CD4-positive, alpha-beta T cell treated with Interleukin-4 for 4 hours (primary cell): Measurements from ENCODE around the gene DAZAP1.

Source experiments
- DNase-seq: peaks from one replicate; pipeline ENCODE4 v3.0.0-alpha.2; 2020

Gene DAZAP1

DNA sequence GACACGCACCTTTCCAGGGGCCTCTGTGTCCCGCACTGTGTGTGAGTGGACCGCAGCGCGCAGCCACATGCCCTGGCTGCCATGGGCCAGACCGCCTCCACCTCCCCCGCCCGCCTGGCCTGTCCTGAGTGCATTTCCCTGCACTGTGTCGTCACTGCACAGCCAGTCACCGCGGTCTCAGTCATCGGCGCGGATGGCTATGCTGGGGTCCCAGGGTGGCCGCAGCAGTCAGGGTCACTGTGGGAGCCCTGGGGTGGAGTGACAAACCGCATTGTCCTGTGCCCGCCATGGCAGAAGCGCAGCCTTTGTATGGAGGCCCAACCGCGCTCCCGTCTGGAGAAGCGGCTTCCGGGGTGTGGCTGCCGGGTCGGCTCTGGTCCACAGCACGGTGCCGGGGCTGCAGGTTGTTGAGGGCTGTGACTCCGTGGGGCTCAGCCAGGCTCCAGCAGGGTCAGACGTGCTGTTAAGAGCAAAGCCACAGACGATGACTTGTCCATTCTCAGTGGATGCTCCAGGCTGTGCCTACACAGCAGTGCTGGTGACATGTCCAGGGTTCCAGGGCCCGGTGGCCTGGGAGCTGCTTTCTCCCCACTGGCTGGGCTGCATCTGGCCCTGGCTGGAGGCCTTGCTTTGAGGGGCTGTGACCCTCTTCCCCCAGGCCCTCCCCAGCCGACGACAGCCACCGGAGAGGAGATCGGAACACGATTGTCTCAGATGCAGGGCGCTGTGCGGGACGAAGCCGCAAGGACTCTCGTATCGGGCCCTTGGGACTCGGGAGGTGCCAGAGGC, 30.0 kb upstream of the DAZAP1 start:
- no peak for DNase-seq

DNA sequence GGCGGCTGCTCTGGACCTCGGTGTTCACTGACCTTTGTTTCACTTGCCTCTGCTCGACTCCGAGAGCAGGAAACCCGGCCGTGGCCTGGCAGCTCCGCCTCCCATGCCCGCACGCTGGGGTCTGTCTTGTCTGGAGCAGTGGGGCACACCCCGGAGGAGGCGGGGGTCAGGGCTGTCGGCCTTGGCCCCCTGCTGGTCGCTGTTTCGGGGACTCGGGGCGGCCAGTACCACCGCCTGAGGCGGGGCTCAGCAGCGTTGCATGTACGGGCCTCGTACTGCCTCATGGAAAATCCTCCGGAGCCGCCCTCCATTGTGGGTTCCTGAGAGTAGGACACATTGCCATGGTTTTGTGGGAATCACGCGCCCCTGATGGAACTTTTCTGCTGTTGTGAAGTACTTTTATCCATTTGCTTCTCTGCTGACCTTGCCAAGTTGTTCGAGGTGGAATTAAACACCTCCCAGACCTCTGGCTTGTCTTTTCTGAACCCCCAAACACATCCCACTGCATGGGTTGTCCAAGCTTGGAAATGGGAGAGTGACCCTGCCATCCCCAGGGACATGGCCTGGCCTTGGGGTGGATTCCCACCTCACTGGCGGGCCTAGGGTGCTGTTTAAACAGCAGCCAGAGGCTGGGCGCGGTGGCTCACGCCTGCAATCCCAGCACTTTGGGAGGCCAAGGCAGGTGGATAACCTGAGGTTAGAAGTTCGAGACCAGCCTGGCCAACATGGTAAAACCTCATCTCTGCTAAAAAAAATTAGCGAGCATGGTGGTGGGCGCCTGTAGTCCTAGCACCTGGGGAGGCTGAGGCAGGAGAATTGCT, 29.2 kb upstream of the DAZAP1 start:
- DNase-seq, result no peak

DNA sequence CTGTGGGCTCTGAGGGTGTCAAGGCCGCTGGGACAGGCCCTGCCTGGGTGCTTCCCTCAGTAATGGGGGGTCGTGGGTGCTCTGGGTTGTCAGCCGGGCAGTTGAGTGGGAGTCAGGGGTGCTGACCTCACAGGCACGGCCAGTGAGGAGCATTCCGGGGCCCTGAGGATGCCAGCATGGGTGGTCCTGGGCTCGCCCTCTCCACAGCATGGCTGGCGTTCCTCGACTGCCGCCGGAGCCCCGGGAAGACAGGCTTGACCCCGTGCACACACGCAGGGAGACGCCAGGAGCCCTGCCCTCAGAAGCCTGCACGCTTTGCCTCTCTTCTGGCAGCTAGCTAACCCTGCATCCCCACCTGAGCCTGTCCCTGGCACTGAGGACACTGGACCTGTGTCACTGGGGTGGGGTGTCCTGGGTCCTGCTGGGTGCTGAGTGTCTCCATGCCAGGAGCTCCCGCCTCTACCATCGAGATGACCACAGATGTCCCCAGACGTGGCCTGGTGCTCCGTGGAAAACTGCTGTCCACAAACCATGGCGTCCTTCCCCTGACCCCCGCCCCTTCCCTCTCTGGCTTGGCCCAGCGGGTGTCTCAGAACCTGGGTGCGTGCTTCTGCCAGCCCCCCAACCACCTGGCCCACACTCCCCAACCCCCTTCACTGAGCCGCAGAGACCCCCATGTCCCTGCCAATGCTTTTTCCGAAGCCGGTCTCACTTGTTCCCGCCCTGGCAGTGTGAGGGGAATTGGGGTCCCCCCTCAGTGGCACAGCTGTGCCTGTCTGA, 28.1 kb upstream of the DAZAP1 start:
- no peak for DNase-seq

DNA sequence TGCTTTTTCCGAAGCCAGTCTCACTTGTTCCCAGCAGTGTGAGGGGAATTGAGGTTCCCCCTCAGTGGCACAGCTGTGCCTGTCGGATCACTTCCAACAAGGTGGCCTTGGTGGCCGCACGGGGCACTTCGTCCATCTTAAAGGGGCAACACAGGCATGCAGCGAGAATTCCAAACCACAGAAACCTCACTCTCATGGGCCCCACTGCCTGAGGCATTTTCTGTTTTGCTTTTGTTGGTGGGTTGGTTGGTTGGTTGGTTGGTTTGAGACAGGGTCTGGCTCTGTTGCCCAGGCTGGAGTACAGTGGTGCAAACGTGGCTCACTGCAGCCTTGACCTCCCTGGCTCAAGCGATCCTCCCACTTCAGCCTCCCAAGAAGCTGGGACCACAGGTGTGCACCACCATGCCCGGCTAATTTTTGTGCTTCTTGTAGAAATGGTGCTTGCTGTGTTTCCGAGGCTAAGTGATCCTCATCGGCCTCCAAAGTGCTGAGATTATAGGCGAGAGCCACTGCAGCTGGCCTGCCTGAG, 27.4 kb upstream of the DAZAP1 start:
- DNase-seq, result no peak

DNA sequence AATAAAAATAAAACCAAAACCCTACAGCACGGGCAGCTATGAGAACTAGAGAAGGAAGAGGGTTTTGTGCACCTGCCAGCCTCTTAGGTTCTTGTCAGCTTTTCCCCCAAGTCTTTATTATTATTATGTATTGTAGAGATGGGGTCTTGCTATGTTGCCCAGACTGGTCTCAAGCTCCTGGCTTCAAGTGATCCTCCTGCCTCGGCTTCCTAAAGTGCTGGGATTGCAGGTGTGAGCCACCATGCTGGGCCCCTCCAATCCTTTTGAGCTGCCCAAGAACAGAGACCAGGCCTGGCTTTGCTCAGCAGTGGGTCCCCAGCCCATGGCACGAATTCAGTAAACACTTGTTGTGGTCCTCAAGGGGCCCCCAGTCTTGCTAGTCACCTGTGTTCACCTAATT, 25.1 kb upstream of the DAZAP1 start:
- no peak for DNase-seq

DNA sequence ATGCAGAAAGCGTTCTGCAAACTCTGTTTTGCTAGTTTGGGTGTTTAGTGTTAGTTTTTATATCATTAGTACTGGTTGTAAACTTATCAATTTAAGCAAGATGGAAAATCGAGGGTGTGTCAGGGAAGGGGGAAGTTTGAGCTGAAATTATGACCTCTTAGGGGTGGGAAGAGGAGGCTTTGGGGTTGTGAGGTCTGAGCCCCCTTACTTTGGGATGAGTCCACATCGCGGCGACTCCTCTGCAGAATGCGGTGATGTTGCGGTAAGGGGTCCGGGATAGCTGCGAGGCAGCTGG, 24.4 kb upstream of the DAZAP1 start:
- no peak for DNase-seq

DNA sequence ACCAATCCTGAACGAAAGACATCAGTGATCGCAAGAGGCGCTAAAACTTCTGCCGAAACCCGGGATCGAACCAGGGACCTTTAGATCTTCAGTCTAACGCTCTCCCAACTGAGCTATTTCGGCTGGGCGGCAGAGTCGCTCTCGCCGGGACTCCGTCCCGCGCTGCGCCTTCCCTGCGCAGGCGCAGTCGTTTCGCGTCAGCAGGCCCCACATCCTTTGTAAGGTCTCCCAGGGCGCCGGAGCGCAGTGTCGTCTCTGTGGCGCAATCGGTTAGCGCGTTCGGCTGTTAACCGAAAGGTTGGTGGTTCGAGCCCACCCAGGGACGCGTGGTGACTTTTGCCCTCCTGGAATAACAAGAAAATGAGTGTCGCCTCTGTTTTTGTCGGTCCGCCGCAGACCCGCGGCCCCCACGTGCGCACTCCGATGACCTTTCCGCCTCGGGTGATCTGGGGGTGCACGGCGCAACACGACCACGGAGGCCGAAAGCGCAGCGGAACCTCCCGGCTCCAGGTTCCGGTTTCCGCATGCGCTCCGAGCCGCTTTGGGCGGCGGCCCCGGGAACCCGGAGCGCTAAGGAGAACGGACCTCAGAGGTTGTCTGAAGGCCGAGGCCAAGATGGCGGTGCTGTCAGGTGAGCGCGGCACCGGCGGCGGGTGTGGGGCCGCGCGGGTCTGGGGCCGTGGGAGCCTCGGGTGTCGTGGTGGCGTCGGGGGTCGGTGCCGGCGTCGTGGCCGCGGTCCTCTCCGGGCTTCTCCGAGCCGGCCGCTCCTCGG, 23.9 kb upstream of the DAZAP1 start, which contains the start of gene NDUFS7:
Gene NDUFS7 (plus strand): TSS at position 596 of the 773 bp plus-strand sequence. CDS start 20 bp downstream, at position 616.
- peak; percentile 91 for DNase-seq

DNA sequence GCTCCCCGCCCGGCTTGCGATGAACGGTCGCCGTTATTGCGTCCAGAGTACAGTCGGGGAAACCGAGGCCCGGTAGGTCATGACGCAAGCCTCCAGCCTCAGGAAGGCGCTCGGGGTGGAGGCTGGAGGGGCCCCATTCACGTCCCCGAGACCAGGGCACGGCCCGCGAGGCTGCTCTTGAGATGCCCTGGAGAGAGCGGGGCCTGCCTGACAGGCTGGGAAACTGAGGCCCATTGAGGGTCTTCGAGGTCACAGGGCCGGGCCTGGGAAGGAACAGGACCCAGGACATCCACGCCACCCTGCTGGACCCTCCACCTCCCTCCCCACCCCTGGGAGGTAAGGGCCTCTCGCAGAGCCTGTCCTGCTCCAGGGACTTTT, 23.3 kb upstream of the DAZAP1 start:
- no peak for DNase-seq

DNA sequence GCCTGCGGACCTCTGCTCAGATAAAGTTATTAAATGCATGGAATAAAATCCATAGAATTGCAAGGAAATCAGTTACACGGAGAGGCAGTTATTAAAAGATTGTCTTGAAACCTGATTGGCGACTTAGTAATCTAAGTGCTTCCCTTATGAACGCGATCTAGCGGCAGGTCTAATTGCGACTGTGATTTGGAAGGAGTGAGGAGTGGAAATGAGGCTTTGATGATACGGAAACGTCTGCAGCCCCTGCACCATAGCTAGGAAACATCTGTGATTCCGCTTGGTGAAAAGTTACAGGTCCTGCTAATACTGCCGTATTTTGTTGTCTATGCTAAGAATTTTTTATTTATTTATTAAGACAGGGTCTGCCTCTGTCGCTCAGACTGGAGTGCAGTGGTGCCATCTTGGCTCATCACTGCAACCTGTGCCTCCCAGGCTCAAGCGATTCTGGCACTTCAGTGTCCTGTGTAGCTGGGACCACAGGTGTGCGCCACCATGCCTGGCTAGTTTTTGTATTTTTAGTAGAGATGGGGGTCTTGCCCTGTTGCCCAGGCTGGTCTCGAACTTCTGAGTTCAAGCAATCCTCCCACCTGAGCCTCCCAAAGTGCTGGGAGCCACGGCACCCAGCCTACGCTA, 22.8 kb upstream of the DAZAP1 start:
- no peak for DNase-seq

DNA sequence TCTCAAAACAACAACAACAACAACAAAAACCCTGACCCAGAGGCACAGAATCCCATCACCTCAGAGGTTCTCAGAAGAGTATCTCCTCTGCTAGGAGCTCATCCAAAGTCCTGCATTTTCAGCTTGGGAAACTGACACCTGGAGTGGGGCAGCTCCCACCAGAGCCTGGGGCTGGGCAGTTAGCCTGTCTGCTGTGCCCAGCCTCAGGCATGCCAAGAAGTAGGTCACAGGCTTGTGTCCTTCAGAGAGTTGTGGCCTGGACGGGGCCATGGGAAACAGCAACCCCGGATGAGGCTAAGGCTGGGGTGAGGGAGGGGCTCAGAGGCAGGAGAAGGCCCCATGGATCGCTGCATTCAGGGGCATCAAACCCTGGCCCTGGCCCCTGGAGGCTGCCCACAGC, 21.6 kb upstream of the DAZAP1 start:
- no peak for DNase-seq

DNA sequence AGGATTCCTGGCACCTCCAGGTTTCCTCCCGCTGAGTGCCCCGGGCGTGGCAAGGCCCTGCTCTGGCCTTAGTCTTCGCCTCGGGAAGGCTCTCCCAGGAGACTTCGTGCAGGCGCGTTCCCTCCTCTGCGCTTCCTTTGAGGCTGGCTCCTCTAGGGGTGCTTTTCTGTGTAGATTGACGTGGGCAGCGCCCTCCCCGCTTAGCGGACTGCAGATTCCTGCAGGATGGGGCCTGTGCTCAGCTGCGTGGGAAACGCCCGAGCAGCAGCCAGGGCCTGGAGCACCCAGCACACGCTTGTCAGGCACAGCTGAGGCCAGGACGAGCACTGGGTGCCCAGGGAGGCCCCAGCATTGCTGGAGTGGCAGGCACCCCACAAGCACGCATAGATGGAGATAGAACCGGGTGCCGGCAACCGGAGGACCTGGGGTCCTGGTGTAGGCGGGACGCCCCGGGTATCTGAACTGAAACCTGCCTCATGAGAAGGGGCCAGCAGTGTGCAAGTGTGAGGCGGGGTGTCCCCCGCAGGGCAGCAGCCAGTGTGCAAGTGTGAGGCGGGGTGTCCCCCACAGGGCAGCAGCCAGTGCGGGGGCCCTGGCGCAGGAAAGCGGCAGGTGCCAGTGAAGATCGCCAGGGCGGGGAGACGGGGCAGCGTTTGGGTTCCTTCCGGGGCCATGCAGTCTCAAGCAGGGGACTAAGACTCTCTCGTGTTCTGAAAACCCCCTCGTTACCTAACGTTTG, 20.3 kb upstream of the DAZAP1 start:
- DNase-seq, result no peak

DNA sequence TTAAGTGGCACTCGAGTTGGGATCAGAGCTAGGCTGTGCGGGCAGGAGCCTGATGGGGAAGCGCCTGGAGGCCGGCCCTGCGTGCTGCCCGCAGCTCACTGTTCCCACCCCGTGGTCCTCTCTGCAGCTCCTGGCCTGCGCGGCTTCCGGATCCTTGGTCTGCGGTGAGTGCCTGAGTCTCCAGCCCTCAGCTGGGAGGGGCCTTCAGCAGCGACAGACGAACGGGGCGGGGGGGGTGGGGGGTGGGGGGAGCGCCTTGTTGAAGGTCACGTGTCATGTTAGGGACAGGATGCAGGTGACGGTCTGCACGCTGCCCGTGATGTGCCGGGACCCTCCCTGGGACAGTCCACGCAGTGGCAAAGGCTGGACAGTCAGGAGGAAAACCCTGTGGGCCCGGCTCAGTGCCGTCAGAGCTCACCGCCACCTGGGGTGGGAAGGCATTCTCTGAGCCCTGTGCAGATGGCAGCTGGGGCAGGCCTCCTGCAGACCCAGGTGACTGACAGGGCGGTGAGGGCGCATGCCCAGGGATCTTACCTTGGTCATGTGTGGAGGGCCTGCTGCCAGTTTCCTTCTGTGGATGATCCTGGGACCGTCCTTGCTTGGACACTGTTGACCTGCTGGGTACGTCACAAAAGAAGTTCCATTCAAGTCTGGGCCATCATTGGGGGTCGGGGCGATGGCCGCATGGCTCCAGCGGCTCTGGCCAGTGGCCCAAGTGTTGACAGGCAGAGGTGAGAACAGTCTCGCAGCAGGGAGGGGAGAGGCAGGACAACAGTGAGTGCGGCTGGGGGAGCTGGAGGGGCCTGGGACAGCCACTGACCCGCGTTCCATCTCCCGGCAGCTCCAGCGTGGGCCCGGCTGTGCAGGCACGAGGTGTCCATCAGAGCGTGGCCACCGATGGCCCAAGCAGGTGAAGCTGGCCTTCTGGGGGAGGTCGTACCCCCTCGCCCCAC, 19.4 kb upstream of the DAZAP1 start:
- DNase-seq, result no peak

DNA sequence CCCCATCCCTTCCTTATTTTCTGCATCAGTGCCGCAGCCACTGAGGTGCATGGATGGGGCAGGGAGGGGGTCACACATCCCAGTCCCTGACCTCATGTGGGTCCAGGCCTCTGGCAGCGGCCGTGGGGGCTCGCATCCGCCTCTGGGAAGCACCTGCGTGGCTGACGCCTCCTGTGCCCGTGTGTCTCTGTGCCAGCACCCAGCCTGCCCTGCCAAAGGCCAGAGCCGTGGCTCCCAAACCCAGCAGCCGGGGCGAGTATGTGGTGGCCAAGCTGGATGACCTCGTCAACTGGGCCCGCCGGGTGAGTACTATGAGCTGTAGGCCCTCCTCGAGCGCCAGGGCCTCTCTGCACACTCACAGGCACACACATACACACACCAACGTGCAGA, 18.8 kb upstream of the DAZAP1 start:
- no peak for DNase-seq

DNA sequence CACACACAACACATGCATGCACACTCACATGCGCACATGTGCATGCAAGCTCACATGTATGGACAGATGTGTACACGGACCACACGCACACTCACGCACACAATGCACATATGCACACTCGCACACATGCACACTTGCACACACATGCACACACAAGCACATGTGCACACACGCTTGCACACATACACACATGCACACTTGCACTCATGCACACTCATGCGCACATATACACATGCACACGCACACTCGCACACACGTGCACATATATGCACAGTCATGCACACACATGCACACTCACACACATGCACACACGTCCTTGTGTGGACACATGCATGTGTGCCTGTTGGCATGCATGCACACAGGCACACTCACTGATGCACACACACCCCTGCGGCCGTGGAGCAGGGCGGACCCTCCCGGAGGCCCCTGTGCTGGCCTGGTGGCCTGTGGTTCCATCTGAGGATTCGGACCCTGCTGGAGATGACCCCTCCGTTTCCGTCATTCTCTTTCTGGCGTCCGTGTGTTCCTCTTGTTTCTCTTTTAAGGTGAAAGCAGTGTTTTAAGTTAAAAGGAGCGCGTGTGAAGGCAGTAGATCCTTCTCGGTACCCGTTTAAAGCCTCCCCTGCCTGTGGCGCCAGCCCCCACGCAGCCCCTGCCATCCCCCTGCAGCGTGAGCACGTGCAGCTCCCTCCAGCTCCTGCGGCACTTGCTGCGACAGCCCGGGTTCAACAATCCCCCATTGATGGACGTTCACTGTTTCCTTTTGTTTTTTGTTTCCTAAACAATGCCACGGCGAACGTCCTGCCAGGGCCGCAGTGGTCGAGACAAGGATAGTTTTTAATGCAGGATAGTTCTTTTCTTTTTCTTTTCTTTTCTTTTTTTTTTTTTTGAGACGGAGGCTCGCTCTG, 18.1 kb upstream of the DAZAP1 start:
- DNase-seq, result no peak

DNA sequence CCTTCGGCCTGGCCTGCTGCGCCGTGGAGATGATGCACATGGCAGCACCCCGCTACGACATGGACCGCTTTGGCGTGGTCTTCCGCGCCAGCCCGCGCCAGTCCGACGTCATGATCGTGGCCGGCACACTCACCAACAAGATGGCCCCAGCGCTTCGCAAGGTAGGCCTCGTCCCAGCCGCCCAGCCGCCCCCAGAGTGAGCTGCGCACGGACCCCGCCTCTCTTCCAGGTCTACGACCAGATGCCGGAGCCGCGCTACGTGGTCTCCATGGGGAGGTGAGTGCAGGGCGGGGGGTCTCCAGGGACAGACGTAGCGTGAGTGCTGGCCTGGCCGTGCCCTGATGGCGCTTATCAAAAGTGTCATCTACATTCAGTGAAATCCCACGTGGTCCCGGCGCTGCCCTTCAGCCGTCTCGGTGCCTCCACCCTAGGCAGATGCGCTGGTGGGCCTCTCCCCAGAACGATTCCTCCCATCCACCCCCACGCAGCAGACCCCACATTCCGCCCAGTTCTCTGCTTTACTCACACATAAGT, 16.4 kb upstream of the DAZAP1 start:
- no peak for DNase-seq

DNA sequence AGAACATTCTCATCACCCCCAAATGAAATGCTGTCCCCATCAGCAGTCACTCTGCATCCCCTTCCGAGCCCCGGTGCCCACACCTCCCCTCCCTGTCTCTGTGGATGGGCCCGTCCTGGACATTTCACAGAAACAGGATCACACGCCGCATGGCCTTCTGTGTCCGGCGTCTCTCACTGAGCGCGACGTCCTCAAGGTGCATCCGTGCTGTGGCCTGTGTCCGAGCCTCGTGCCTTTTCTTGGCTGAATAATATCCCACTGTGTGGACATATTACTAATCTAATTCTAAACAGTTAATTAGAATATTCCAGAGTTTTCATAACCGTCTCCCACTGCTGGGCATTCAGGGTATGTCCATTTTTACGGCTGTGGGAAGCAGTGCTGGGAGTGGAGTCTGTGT, 15.0 kb upstream of the DAZAP1 start:
- no peak for DNase-seq

DNA sequence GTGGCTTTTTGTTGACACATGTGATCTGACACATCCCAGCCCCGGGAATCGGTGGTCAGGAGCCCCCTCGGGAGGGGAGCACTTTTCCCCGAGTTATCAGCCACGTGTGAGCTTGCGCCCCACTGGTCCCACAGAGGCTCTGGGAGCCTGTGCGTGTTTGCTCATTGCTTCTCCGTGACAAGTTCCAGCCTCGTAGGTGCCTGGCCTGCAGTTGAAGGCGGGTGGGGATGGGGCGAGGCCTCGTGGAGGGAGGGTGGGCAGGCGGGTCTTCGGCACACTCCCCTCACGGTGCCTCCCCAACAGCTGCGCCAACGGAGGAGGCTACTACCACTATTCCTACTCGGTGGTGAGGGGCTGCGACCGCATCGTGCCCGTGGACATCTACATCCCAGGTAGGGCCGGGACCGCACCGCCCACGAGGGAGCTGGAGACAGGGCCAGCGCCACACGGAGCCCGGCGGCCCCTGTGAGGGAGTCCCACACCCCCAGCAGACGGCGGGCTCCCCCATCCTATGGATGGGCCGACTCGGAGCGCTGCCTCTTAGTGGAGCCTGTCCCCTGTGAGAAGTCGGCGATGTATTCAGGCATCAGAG, 14.4 kb upstream of the DAZAP1 start:
- DNase-seq, result no peak

DNA sequence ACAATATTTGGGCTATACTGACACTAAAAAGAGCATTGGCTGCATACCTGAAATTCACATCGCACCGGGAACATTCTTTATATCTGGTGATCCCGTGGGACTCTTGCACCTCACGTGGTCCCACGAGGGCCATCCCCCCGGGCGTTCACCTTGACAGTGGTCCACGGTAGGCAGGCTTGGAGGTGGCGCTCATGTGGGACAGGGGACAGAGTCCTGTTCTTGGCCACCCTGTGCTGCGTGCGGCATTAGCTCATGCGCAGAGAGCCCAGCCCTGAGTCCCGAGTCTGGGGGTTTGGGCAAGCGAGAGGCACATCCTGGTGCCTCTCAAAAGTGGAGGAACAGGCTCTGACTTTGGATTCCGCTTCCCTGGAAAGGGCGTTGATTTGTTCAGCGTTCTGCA, 13.5 kb upstream of the DAZAP1 start:
- no peak for DNase-seq
